NCI-H524 (cell line): Measurements from ENCODE around the gene FOXB1.

ENCODE experiments used
- DNase-seq, 2 experiments: peaks; one replicate each; lab custom pipeline; 2025; lab: John Stamatoyannopoulos, UW

The FOXB1 gene

DNA sequence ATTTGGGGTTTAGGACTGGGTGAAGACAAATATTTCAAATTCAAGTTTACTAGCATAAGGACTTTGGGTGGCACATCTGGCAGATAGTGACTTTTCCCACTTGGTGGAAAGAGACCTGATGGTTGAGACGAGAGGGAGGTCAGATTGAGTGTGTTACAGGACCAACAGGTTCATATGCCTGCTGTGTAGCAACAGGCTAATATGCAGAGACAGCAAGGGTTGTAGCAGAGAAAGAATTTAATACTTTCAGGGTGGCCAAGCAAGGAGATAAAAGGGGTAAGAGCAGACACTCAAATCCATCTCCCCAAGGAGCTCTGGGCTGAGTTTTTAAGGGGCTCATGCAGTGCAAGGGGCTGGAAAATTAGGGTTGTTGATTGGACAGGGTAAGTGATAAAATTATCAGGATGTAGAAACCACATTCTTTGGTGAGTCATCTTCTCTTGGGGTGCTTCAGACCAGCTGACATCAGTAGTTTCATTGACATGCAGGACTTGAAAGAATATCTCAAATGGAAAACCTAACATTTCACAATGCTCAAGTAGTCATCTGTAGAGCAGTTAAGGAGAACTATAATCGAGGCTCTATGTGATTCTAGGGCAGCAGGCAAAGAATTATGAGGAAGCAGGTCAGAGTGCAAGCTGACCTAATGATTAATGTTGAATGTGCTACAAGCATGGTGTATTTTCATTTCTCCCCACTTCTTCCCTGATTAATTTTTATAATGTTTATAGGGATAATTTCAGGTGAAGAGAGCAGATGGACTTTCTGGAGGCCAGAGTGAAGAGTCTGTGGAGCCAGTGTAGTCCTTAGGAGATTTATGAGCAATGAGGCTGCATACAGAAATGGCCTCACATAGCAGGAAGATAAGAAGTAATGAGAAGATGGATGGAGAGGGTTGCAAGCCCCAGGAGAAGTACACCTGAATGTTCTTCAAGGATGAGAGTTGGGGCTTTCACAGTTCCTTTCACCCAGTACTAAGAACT lies 13.7 kb downstream of the FOXB1 start:
- no peak for DNase-seq

DNA sequence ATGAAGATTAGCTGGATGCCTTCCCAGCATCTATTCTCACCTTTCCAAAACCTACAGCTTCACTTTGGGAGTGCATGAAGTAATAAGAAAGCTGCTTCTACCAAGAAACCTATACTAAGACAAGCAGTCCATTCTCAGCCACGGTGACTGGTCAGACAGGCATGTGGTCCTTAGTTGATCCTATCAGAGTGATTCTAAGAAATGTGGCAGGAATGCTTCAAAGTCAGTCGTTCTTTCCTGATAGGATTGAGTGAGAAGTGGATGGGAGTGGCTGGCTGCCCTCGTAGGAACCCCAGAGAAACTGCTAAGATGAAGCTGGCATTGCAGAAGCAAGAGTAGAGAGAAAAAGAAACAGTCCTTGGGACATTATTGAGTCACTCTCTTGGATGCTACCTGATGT lies 16.6 kb downstream of the FOXB1 start:
- no peak for DNase-seq

DNA sequence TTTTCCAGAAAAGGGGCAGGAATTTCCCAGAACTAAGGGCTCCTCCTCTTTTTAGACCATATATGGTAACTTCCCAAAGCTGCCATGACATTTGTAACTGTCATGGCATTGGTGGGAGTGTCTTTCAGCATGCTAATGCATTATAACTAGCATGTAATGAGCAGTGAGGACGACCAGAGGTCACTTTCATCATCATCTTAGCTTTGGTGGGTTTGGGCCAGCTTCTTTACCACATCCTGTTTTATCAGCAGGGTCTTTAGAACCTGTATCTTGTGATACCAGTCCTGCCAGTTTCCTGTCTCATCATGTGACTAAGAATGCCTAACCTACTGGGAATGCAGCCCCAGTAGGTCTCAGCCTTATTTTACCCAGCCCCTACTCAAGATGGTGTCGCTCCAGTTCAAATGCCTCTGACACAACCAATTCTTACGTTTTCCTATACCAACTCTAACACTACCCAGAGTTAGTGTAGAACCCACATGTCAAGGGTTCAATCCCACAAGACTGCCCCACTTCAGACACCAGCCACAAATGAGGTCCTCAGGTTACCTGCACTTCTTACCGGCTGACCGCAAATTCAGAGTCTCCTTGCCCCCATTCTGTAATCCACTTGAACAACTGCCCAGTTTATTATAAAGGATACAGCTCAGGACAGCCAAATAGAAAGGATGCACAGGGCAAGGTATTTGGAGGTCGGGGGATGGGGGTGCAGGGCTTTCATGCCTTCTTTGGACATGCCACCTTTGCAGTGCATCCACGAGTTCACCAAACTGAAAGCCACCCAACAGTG lies 17.7 kb downstream of the FOXB1 start:
- no peak for DNase-seq

DNA sequence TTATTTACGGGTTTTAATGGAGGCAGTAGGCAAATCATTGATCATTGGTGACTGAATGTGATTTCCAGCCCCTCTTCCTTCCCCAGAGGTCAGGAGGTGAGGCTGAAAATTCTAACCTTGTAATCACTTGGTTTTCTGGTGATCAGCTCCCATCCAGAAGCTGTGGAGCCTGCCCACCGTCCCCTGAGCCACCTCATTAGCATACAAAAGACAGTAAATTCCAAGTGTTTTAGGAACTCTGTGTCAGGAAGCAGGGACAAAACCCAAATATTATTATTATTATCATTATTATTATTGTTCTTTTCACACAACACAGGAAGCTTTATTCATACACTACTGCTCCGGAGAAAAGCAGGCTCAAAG lies 18.2 kb downstream of the FOXB1 start:
- DNase-seq = no peak

DNA sequence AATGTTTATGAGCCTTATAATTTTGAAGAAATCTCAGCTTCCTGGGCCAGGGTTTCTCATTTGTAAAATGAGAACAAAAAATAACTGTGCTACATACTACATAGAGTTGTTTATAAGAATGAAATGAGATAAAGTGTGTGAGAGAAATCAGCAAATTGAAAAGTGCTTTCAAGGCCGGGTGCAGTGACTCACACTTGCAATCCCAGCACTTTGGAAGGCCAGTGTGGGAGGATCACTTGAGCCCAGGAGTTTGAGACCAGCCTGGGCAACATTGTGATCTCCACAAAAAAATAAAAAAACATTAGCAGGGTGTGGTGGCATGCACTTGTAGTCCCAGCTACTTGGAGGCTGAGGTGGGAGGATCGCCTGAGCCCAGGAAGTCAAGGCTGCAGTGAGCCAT lies 22.4 kb downstream of the FOXB1 start:
- DNase-seq = no peak

DNA sequence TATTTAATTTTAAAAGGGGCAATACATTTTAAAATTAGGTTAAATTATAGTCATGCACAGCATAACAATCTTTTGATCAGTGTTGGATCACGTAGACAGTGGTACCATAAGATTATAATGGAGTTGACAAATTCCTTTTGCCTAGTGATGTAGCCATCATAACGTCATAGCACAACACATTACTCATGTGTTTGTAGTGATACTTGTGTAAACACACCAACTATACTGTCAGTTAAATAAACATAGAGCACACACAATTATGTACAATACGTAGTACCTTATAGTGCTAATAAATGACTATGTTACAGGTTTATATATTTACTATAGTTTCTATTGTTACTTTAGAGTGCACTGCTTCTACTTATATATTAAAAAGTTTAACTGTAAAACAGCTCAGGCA lies 31.2 kb downstream of the FOXB1 start:
- DNase-seq = no peak

DNA sequence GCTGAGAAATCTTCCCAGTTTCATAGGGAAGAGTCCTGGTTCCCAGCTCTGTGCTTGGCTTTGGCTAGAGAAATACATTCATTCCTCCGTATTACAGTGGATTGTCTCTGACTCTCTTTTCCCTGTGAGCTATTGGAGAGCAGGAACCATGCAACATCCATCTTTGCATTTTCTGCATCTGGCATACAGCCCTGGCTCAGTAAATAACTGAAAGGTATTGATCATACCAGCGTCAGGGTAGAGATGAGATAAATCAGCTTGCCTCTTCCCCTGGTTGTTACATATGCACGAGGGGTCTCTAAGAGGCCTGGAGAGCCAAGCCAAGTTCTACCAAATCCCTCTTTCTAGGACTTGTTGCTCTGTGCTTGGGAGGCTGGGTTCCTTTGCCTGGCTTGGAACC lies 35.2 kb downstream of the FOXB1 start:
- no peak for DNase-seq

DNA sequence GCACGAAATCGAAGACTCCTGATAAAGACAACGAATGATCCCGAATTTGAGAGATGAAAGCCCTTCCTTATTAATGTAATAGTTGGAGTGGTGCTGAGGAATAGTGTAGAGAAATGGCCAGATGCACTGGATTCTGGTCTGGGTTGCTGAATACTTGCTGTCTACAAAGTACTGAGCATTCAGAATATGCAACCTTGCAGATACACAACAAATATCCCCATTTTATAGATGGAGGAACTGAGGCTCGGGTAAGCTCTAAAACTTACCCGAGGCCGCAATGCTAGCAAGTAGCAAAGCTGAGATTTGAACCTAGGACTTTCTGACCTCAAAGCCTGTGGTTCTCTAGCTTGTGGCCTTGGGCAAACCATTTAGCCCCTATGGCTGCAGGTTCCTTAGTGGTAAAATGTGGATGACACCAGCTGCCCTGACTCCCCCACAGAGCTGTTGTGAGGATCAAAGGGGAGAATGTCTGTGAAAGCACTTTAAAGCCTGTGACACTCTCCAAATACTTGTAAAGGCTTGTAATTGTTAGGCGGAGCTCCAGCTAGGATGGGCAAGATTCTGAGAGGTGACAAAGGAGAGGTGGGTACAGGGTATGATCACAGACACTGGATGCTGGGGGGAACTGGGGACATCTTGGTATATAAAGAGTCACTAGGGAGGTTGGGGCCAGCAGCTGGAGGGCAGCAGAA lies 39.8 kb downstream of the FOXB1 start:
- DNase-seq = no peak

DNA sequence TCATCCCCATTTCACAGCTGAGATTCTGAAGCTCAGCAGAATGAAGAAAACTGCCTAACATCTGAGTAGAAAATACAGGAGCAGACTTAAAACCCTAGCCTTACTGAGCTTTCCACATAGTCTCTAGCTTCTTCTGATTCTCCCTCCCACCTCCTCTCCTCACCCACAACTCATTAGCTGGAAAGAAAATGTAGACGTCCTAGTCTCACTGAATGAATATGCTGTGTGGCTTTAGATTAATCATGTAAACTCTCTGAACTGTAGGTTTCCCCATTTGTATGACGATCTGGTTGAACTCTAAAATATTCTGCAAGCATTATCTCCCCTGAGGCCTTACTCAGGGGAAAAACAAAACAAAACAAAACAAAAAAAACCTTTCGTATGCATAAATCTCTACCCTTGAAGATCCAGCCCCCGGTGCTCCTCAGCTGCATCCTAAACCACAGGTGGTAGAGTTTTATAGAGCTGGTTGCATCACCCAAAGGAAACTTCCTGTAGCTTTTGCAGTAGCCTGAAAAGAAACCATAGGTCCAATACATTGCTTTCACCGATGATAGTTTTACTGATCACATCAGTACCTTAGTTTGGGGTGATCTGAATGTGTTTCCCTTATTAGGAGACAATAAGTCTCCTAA lies 40.6 kb downstream of the FOXB1 start:
- DNase-seq = no peak

DNA sequence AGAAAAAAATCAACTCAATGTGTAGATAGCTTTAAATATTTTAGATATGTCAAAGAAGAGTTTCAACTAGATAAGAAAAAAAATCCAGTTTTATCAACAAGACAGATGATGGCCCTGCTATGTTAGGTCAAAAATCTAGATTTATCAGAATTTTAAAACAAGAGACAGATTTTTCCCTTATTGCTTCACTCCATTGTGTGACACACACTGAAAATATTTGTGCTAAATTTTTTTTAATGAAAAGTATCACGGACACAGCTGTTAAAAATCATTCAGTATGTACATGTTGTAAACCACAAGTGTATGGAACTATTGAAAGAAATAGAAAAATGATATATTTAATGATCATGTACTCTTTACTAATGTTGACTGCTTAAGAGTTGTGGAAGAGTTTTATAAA lies 43.6 kb downstream of the FOXB1 start:
- DNase-seq = no peak

DNA sequence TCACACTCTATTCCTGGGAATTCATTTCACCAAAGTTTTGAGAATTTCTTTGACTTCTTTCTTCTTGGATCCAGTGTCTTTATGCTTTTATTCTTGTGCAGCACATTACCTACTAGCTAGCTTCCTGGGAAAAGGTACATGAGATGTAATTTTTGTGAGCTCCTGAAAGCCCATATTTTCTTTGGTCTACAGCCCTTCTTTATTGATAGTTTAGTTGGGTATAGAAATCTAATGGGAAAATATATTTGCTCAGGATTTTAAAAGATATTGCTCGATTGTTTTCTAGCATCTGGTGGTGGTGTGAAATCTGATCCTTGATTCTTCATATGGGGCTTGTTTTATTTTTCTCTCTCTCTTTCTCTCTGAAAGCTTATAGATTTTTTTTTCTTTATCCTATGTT lies 45.8 kb downstream of the FOXB1 start:
- no peak for DNase-seq

DNA sequence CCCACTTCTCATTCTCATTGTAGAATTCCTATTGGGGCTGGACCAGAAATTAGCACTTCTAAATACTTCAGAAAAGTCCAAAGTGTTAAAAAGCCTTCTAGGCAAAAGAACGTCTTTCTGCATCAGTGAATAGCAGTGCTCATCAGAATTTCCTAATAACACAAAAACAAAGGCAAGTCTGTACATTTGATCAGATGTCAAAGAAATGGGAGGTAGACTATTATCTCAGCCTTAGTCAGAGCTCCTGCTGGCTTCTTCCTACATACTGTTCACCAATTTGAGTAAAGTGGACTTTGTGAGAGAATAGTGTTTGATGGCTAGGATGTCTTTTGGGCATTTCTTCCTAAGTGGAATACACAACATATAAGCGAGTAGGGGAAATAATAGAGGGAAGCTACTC lies 48.7 kb downstream of the FOXB1 start:
- DNase-seq = no peak

DNA sequence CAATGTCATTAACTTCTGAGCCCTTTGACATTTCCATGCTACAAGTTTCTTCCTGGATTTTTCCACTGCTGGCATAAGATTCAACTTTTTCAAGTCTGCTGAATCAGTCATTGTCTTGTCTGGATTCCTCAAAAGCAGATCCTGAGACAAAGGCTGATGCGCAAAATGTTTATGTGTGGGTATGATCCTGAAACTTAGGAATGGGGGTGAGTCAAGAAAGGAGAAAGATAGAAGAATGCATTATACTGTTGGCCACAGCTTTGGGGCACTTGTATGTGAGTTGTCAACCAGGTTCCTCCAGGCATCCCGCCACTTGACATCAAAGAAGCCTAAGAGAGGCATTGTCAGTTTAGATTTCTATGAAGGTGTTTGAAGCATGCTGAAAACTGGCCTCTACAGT lies 50.4 kb downstream of the FOXB1 start:
- no peak for DNase-seq
